ENCODE results near the gene GABRG3.
"Not testable (repeated sequence)": the region's sequence is repeated elsewhere in the genome, so short reads cannot be mapped to it uniquely, and the experiment has no call there.

The GABRG3 gene

DNA sequence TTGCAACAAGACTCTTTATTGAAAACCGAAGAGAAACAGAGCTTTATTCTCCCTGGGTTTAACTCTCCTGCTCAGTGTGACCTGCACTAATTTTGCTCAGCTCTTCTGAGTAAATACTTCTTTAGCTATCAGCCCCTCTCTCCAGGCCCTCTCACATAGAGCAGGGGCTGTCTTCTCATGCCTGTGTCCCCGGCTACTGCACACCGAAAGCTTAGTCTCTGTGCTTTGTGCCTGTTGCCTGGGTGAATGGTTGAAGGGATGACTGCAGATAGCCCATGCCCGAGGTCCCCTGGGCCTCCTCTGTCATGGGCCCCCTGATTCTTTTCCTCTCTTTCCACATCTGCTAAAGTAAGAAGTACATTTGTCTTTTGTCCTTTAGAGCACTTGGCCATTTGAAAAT lies 195.9 kb downstream of the GABRG3 start:
- DNase-seq = no peak
- intact Hi-C loops (cut with DNase I) = no loop called here

DNA sequence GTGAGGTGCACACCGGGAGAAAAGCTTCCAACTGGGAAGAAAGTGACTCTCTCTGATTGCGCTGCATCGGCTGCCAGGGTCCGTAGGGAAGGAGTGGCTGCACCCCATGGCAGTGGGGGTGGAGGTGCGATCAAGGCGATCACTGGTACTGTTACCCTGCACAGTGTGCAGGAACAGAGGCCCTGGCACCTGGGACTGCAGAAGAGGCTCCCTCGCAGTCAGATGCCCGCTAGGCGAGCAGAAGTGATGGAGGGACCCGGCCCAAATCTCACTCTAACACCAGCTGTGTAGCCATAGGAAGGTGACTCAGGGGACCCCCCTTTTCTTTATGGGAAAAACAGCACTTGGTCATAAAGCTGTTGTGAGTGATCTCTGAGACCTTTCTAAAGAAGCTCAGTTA lies 196.8 kb downstream of the GABRG3 start:
- DNase-seq = peak in 2 of 10 donors; percentile 67 to 77
- intact Hi-C loops (cut with DNase I) = no loop called here

DNA sequence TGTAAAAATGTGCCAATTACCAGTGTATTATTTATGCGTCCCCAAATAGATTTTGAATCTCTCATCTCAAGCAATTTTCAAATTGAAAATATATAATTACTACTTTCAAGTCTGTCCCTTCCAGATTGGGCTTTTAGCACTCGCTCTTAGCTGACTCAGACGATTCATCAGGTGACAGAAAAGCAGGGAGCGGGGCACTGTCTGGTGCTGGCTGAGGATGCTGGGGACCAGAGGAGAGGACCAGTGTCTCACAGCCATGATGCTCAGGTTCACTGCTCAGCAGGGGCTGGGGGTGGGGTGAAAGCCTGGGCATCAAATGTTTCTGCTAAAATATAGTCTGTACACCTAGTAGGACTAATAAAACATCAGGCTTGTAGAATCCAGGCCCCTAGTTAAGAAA lies 199.9 kb downstream of the GABRG3 start:
- intact Hi-C loops (cut with DNase I) = no loop called here
- DNase-seq = peak in 2 of 10 donors; percentile 62 to 87

DNA sequence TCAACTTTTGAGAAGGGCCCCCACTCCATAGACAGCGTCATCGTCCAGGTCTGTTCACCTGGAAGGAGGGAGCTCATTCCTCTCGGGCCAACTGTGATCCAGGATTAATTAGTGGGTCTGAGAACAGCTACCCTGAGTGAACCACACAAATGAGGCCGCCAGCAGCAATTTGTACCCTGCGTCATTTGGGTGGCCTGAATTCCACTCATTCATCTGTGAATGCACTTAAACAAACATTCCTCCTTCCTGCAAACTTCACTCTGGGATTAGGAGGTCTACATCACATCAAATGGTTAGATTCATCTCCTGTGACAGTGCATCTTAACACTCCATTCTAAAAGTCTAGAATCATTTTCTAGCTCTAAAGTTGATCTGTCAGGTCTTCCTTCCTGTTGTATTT lies 201.8 kb downstream of the GABRG3 start:
- no peak for DNase-seq
- intact Hi-C loops (cut with DNase I) = no loop called here

GRCh38 chr15:27175472-27176153 lies 204.6 kb downstream of the GABRG3 start:
- DNase-seq = no peak
- intact Hi-C loops (cut with DNase I) = no loop called here

DNA sequence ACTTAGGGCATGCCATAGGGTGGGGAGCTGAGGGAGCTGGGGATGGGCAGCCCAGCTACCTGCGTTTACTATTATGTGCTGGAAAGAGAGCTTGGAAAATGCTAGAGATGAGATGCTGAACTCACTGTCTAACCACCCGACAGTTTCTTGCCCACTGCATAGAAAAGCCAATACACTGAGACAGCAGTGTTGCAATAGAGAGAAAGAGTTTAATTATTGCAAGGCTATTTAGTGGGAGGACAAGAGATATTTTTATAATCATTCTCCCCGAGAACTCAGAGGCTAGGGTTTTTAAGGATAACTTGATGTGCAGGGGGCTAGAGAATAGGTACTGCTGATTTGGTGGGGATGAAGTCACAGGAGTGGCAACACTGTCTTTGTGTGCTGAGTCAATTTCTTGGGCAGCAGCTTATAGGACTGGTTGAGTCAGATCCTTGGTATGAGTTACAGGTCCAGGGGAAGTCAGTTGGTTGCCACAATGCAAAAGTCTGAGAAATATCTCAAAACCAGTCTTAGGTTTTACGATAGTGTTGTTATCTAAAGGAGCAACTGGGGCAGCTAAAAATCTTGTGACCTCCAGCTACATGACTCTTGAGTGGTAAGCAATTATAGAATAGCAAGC lies 205.9 kb downstream of the GABRG3 start:
- no peak for DNase-seq
- intact Hi-C loops (cut with DNase I) = no loop called here

DNA sequence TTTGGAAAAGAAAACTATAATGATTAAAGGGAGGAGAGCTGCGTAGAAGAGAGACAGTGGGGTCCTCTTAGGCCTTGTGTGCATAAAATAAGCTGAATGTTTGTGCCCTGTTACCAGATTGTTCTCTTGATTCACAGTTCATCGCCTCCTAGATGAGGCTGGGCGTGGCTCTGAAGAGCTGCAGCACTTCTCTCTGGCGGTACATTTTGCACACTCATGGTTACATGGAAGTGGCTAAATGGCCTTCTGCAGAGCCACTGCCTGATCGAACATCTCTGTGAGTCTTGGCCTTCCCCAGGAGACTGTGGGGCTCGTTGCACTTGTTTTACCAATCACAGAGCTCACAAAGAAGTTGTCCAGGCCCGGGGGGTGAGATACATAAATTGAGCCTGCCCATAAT lies 208.8 kb downstream of the GABRG3 start:
- no peak for DNase-seq
- intact Hi-C loops (cut with DNase I) = no loop called here

GRCh38 chr15:27182561-27183110 lies 211.7 kb downstream of the GABRG3 start:
- DNase-seq = peak in 1 of 10 donors; percentile 47
- intact Hi-C loops (cut with DNase I) = no loop called here

DNA sequence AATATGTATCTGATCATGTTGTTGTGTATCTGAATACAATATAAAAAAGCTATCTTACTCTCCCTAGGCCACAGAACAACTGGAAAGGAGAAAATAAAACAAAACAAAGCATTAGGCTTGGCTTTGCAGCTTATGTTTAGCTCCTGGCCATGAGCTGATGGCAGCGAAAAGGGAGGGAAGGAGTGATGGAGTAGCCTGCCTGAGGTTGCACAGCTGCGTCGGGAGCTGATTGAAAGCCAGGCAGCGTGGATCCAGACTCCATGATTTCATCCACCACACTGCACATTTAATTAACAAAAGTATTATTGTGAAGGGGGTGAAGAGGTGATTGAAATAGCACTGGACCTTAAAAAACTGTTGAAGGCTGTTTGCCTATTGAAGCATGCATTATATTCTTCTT lies 212.2 kb downstream of the GABRG3 start:
- intact Hi-C loops (cut with DNase I) = no loop called here

DNA sequence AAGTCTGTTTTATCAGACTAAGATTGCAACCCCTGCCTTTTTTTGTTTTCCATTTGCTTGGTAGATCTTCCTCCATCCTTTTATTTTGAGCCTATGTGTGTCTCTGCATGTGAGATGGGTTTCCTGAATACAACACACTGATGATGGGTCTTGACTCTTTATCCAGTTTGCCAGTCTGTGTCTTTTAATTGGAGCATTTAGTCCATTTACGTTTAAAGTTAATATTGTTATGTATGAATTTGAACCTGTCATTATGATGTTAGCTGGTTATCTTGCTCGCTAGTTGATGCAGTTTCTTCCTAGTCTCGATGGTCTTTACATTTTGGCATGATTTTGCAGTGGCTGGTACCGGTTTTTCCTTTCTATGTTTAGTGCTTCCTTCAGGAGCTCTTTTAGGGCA lies 220.5 kb downstream of the GABRG3 start:
- DNase-seq; intact Hi-C loops (cut with DNase I): not testable (repeated sequence)

More for the DNA sequence above, 212.2 kb downstream of the GABRG3 start:
- peak in 2 of 10 donors; percentile 26 to 80 for DNase-seq

GRCh38 chr15:27196691-27197090 lies 225.7 kb downstream of the GABRG3 start:
- intact Hi-C loops (cut with DNase I) = no loop called here
- no peak for DNase-seq

DNA sequence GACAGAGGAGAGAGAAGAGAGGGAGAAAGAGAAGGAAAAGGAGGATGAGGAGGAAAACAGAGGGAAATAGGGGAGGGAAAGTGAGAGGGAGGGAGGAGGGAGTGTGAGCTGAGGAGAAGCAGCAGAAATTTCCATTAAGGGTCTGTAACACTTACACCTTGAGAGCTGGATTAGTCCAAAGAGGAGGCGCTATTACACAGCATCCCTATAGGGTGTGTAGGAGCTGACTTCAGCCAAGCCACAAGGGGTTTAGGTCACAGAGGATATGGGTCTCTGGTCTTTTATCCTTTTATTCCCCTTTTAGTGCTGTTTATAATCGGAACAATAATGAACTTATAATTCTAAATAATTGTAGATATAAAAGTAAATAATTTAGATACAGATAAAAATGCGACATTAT lies 230.4 kb downstream of the GABRG3 start:
- DNase-seq = peak in 1 of 10 donors; percentile 11
- intact Hi-C loops (cut with DNase I) = no loop called here

DNA sequence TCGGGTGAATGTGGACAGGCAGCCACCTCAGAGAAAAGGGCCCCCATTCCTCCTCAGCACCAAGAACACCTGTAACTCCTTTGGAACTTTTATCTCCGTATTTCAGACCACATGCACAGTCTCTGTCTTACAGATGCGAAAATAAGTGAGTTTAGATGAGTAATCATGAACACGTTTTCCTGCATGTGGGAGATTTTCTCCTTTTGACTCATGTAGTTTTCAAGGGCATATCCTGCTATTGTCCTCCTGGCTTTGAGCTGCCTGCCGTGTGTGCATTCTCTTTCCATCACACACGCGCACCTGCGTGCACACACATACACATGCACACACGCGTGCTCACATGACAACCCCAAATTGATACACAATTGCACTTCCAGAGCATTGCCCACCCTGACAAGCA lies 239.2 kb downstream of the GABRG3 start:
- intact Hi-C loops (cut with DNase I) = no loop called here
- no peak for DNase-seq

- intact Hi-C loops (cut with DNase I) = no loop called here
- DNase-seq = peak in 1 of 10 donors; percentile 5
Observed at GRCh38 chr15:27214032-27214431, 243.1 kb downstream of the GABRG3 start.

- peak in 1 of 10 donors; percentile 12 for DNase-seq
- intact Hi-C loops (cut with DNase I) = no loop called here
Observed at GRCh38 chr15:27214961-27215360, 244.0 kb downstream of the GABRG3 start.

- DNase-seq = no peak
- intact Hi-C loops (cut with DNase I) = no loop called here
Observed at GRCh38 chr15:27218426-27218825, 247.4 kb downstream of the GABRG3 start.

- intact Hi-C loops (cut with DNase I) = no loop called here
Observed at GRCh38 chr15:27219636-27220035, 248.7 kb downstream of the GABRG3 start.

GRCh38 chr15:27220199-27220598 lies 249.2 kb downstream of the GABRG3 start:
- intact Hi-C loops (cut with DNase I) = no loop called here
- DNase-seq = no peak

More at GRCh38 chr15:27219636-27220035, 248.7 kb downstream of the GABRG3 start:
- DNase-seq = no peak

- intact Hi-C loops (cut with DNase I) = no loop called here
- no peak for DNase-seq
Observed at GRCh38 chr15:27222479-27222878, 251.5 kb downstream of the GABRG3 start.

DNA sequence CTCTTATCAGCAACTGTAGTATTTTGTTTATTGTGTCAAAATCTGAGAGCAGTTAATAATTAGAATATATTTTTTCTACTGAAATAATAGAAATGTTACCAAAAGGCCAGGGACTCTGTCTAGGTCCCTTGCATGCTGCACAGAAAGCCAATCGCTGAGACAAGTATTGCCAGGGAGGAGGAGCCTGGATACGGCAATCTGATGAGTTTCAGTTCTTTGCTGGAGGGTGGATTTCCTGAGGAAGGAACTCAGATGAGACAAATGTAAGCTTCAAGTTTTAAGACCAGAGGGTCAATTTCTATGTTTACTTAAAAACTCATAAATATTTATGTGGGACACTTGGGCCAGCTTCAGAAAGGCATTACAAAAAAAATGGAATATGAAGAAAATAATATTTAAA lies 252.2 kb downstream of the GABRG3 start:
- no peak for DNase-seq
- intact Hi-C loops (cut with DNase I) = no loop called here

DNA sequence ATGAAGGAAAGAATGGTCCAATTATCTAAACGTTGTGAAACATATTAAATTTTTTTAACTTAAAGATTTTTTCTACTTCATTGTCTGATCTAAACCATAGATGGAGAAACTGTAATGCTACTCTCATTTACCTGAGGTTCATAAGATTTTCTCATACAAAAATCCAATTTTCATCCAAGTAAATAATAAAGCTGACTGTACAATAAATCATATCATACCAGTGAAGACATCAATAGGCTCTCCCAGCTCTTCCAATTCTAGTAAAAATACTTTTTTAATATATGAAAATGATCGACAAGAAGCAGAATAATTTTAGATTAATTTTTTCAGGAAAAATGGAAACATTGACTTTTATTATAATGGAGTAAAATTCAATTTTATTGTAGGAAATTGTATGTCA lies 260.8 kb downstream of the GABRG3 start:
- DNase-seq = no peak
- intact Hi-C loops (cut with DNase I) = no loop called here

DNA sequence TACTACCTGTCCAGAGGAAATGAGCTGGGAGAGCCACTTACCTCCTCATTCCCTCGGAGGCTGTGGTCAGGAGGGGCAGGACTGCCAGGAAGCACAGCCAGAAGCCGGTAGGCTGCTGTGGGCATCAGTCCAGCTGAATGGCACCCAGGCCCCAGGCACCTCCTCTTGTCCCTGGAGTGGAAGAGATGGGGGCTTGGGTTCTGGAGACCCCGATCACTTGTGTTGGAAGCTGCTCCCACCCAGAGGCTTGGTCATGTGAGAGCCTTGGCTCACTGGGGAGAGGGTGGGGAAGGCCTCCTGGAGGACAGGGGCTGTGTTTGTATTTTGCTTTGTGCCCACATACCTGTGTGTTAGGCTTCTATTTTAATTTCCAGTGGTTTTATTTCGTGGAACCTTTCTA lies 261.9 kb downstream of the GABRG3 start:
- intact Hi-C loops (cut with DNase I) = no loop called here
- DNase-seq = no peak

All from posterior cingulate gyrus (tissue), 11 donors.